IMR-90 (cell line): ENCODE results near the gene MMD2. TPM values are rescaled to one million over a fixed set of nuclear protein-coding genes. Genes with fewer than 3 reads are reported as not detected.
A peak's percentile ranks its signal among the peaks of the same experiment; 100 is the strongest.

Experiments
- ATAC-seq: fragments of 200-7000 bp; cut with Tn5 transposase; 2 replicates; pipeline ENCODE4 v1.9.1; 2020; ENCODE audit warnings: low read depth, mild to moderate bottlenecking, moderate library complexity
- BruUV-seq: library from RNA; stranded (reverse); fragments of 400-500 nt; replicated peaks from 2 replicates; lab custom pipeline; 2021; lab: Mats Ljungman, UMichigan
- CTCF ChIA-PET: fragments of 300-600 bp; formaldehyde crosslinking; extraction: SDS; loops from one replicate; lab custom pipeline; 2021; ENCODE audit warnings: antibody characterized with exemption; lab: Yijun Ruan, JAX
- POLR2A ChIA-PET: fragments of 300-600 bp; sonication (Branson Sonifier 250); formaldehyde crosslinking; loops from one replicate; lab custom pipeline; 2022; ENCODE audit warnings: antibody characterized with exemption; ENCODE audit not compliant: unreplicated experiment; lab: Charles Lee
- DNase-seq: peaks from one replicate; pipeline ENCODE4 v3.0.0; 2013
- H2AFZ ChIP-seq: replicated peaks from 2 replicates; pipeline ENCODE3; 2013; ENCODE audit warnings: low read length, mild to moderate bottlenecking; ENCODE audit not compliant: poor library complexity
- H2AK5ac ChIP-seq: 2 replicates; pipeline ENCODE4 v1.6.1; 2013; ENCODE audit warnings: low read depth, low read length, inconsistent platforms
- H2AK9ac ChIP-seq: replicated peaks from 2 replicates; pipeline ENCODE3; 2013; ENCODE audit warnings: mild to moderate bottlenecking, low read depth, low read length, moderate library complexity; ENCODE audit not compliant: poor library complexity
- H2BK120ac ChIP-seq: 2 replicates; pipeline ENCODE4 v1.6.1; 2013; ENCODE audit warnings: low read depth, low read length, inconsistent platforms
- H2BK15ac ChIP-seq: 3 replicates; pipeline ENCODE4 v1.6.1; 2013; ENCODE audit warnings: low read depth, low read length, inconsistent platforms
- H2BK20ac ChIP-seq: 2 replicates; pipeline ENCODE4 v1.6.1; 2013; ENCODE audit warnings: low read depth, mild to moderate bottlenecking, inconsistent platforms, low read length, moderate library complexity
- H2BK5ac ChIP-seq: 2 replicates; pipeline ENCODE4 v1.6.1; 2013; ENCODE audit warnings: mild to moderate bottlenecking, low read depth, low read length, inconsistent platforms; ENCODE audit not compliant: poor library complexity, severe bottlenecking
- H3K14ac ChIP-seq: replicated peaks from 2 replicates; pipeline ENCODE4 v1.6.1; 2013; ENCODE audit warnings: low read depth, low read length, inconsistent platforms
- H3K18ac ChIP-seq: 2 replicates; pipeline ENCODE4 v1.6.1; 2013; ENCODE audit warnings: low read depth, low read length, control low read depth
- H3K23ac ChIP-seq: 2 replicates; pipeline ENCODE4 v1.6.1; 2013; ENCODE audit warnings: low read depth, low read length, inconsistent platforms
- H3K27ac ChIP-seq: 2 replicates; pipeline ENCODE4 v1.5.1; 2013; ENCODE audit warnings: mild to moderate bottlenecking, control low read depth, low read length; ENCODE audit not compliant: insufficient read depth
- H3K27me3 ChIP-seq: 2 replicates; pipeline ENCODE4 v1.6.1; 2013; ENCODE audit warnings: low read length; ENCODE audit not compliant: control insufficient read depth, insufficient read depth
- H3K36me3 ChIP-seq: 2 replicates; pipeline ENCODE4 v1.6.1; 2013; ENCODE audit warnings: low read length, mixed read lengths; ENCODE audit not compliant: control insufficient read depth, insufficient read depth
- H3K4ac ChIP-seq: 2 replicates; pipeline ENCODE4 v1.6.1; 2013; ENCODE audit warnings: low read depth, low read length, inconsistent platforms
- H3K4me1 ChIP-seq: 2 replicates; pipeline ENCODE4 v1.6.1; 2013; ENCODE audit warnings: low read length, mixed read lengths; ENCODE audit not compliant: control insufficient read depth, insufficient read depth
- H3K4me2 ChIP-seq: 2 replicates; pipeline ENCODE4 v1.6.1; 2013; ENCODE audit warnings: low read depth, mild to moderate bottlenecking, control low read depth, low read length, moderate library complexity
- H3K4me3 ChIP-seq: 2 replicates; pipeline ENCODE4 v1.5.1; 2013; ENCODE audit warnings: low read depth, mild to moderate bottlenecking, control low read depth, low read length, moderate library complexity; ENCODE audit not compliant: insufficient read depth
- H3K56ac ChIP-seq: 2 replicates; pipeline ENCODE4 v1.6.1; 2013; ENCODE audit warnings: low read length, inconsistent platforms; ENCODE audit not compliant: insufficient read depth; ENCODE audit errors: extremely low read depth
- H3K79me1 ChIP-seq, 2 experiments: 2 replicates each; pipeline ENCODE4 v1.6.1; 2013; ENCODE audit warnings: low read length in 2 of 2, inconsistent platforms in 1 of 2, low read depth in 1 of 2
- H3K9ac ChIP-seq: 2 replicates; pipeline ENCODE4 v1.6.1; 2013; ENCODE audit warnings: low read depth, low read length, control low read depth
- H3K9me1 ChIP-seq: 2 replicates; pipeline ENCODE4 v1.6.1; 2013; ENCODE audit warnings: low read length, inconsistent platforms; ENCODE audit not compliant: insufficient read depth
- H3K9me3 ChIP-seq: 2 replicates; pipeline ENCODE4 v1.6.1; 2013; ENCODE audit warnings: low read length; ENCODE audit not compliant: control insufficient read depth, insufficient read depth
- H4K20me1 ChIP-seq: 2 replicates; pipeline ENCODE4 v1.6.1; 2013; ENCODE audit warnings: low read length, inconsistent platforms; ENCODE audit not compliant: insufficient read depth
- H4K5ac ChIP-seq: 2 replicates; pipeline ENCODE4 v1.6.1; 2013; ENCODE audit warnings: mild to moderate bottlenecking, low read depth, low read length, control low read depth
- H4K8ac ChIP-seq, 2 experiments: 2 replicates each; pipeline ENCODE4 v1.6.1; 2013; ENCODE audit warnings: low read depth in 2 of 2, low read length in 2 of 2, control low read depth in 1 of 2, inconsistent platforms in 1 of 2
- H4K91ac ChIP-seq: 2 replicates; pipeline ENCODE4 v1.6.1; 2013; ENCODE audit warnings: low read depth, low read length, inconsistent platforms; ENCODE audit not compliant: insufficient read depth
- BHLHE40 ChIP-seq: fragments of 150-350 bp; IDR thresholded peaks from 2 replicates; pipeline ENCODE4 v1.6.1; 2016; ENCODE audit warnings: mild to moderate bottlenecking, low read depth, low read length
- CEBPB ChIP-seq: IDR thresholded peaks from 2 replicates; pipeline ENCODE4 v1.6.1; 2012; ENCODE audit warnings: low read depth, low read length, improper control_type of control experiment
- CHD1 ChIP-seq: IDR thresholded peaks from 2 replicates; pipeline ENCODE4 v1.6.1; 2012; ENCODE audit warnings: low read depth, low read length, improper control_type of control experiment
- FOS ChIP-seq: fragments of 150-350 bp; IDR thresholded peaks from 2 replicates; pipeline ENCODE4 v1.6.1; 2016; ENCODE audit warnings: low read depth, low read length
- MAFK ChIP-seq: IDR thresholded peaks from 2 replicates; pipeline ENCODE4 v1.6.1; 2012; ENCODE audit warnings: low read depth, low read length, improper control_type of control experiment
- MAZ ChIP-seq: IDR thresholded peaks from 2 replicates; pipeline ENCODE4 v1.6.1; 2012; ENCODE audit warnings: low read depth, mild to moderate bottlenecking, low read length, improper control_type of control experiment, moderate library complexity, borderline replicate concordance
- MXI1 ChIP-seq: IDR thresholded peaks from 2 replicates; pipeline ENCODE4 v1.6.1; 2012; ENCODE audit warnings: low read depth, mild to moderate bottlenecking, low read length, moderate library complexity, borderline replicate concordance
- NFE2L2 ChIP-seq: fragments of 150-350 bp; IDR thresholded peaks from 2 replicates; pipeline ENCODE4 v1.6.1; 2016; ENCODE audit warnings: low read depth, mild to moderate bottlenecking, low read length
- POLR2A ChIP-seq: IDR thresholded peaks from 2 replicates; pipeline ENCODE4 v1.6.1; 2012; ENCODE audit warnings: mild to moderate bottlenecking, low read depth, low read length
- RAD21 ChIP-seq: IDR thresholded peaks from 2 replicates; pipeline ENCODE4 v1.6.1; 2012; ENCODE audit warnings: low read length, improper control_type of control experiment
- RCOR1 ChIP-seq: IDR thresholded peaks from 2 replicates; pipeline ENCODE4 v1.6.1; 2012; ENCODE audit warnings: mild to moderate bottlenecking, low read length, improper control_type of control experiment; ENCODE audit not compliant: insufficient replicate concordance
- RFX5 ChIP-seq: IDR thresholded peaks from 2 replicates; pipeline ENCODE4 v1.8.0; 2012; ENCODE audit warnings: low read depth, mild to moderate bottlenecking, low read length, moderate library complexity
- SMC3 ChIP-seq: fragments of 150-350 bp; IDR thresholded peaks from 2 replicates; pipeline ENCODE4 v1.6.1; 2016; ENCODE audit warnings: low read depth, mild to moderate bottlenecking, antibody characterized with exemption, low read length, moderate library complexity
- WGBS, 2 experiments: methylation state at CpG; one replicate each; pipeline versions ENCODE4 v1.1.5 to v1.1.7; 2013; ENCODE audit warnings: missing lambda C conversion rate in 2 of 2; ENCODE audit not compliant: insufficient read length in 1 of 2; ENCODE audit errors: extremely low coverage in 2 of 2; 5-methylcytosine and 5-hydroxymethylcytosine counted together
- dilution Hi-C: fragments of 300-500 bp; cut with HindIII; formaldehyde crosslinking; loops from one replicate; pipeline ENCODE4 v1.14.3; 2018; ENCODE audit warnings: low sequenced_read_pairs; ENCODE audit not compliant: unreplicated experiment
- in situ Hi-C: fragments of 300-500 bp; cut with MboI; formaldehyde crosslinking; loops from 3 replicates; pipeline ENCODE4 v1.14.3; 2019; ENCODE audit warnings: low sequenced_read_pairs, inconsistent platforms, mixed read lengths
- intact Hi-C: fragments of 100-400 bp; cut with micrococcal nuclease; formaldehyde crosslinking; loops from 2 replicates; pipeline ENCODE4 v1.10.0; 2022
- polyA plus RNA-seq, 3 experiments: library from polyadenylated mRNA; depleted of rRNA; stranded (reverse); fragments of >200 nt; gene quantifications; 2 replicates each; pipeline ENCODE4 v1.2.3, GENCODE V29; 2012; ENCODE audit warnings: low replicate concordance in 1 of 3
- total RNA-seq: library from RNA; depleted of rRNA; stranded (reverse); fragments of >200 nt; gene quantifications from 2 replicates; pipeline ENCODE4 v1.2.3, GENCODE V29; 2012
- TF ChIP-seq, protein P1 (sequence below): fragments of 150-350 bp; IDR thresholded peaks from 2 replicates; pipeline ENCODE4 v1.6.1; 2016; ENCODE audit warnings: low read depth, mild to moderate bottlenecking, low read length, moderate library complexity, borderline replicate concordance
- TF ChIP-seq, protein P2 (sequence below): fragments of 150-350 bp; IDR thresholded peaks from 2 replicates; pipeline ENCODE4 v1.6.1; 2017; ENCODE audit warnings: mild to moderate bottlenecking, antibody characterized with exemption, low read length, low read depth
- TF ChIP-seq, protein P3 (sequence below): conservative IDR thresholded peaks from 2 replicates; pipeline ENCODE4 v1.5.1; 2012; ENCODE audit warnings: mild to moderate bottlenecking, low read depth, low read length, improper control_type of control experiment

MMD2 gene
- total and polyA plus RNA-seq, 2 of the 4 experiments (the other 2 are of a cell fraction): not detected

DNA sequence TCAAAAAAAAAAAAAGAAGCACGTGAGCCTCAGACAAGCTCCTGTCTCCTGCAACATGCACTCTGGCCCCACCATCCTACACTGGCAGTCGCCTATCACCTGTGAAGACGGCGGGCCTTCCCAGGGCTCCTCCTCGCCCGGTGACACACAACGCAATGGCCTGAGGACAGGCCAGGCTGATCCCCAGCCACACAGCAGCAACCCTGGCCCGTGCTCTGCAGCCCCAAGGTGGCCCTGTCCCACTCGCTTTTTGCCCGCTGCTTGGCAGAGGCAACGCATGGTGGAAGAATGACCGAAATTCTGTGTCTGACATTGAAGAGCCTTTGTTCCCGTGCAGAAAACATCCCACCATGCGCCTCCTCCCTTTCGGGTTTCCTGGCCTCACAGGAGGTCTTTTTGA lies 83.6 kb downstream of the MMD2 start:
- Histone ChIP-seq H2AK9ac (no peak overlapping the region), H3K9me1 (no peaks in the 10 kb centered on the region), H4K91ac (no peak overlapping the region), H3K18ac (no peak overlapping the region), H3K27ac (no peak overlapping the region), H2BK15ac (no peak overlapping the region), H3K27me3 (peaks cover 2% of the 10 kb centered on the region; the same call in 1 of the 2 replicates), H2BK20ac (no peak overlapping the region), H3K4me1 (no peaks in the 10 kb centered on the region), H4K5ac (no peak overlapping the region), H3K23ac (no peak overlapping the region), H2BK120ac (no peak overlapping the region), H3K4me2 (no peak overlapping the region), H4K8ac (no peak overlapping the region), H3K4ac (no peak overlapping the region), H3K4me3 (no peak overlapping the region), H3K14ac (no peak overlapping the region), H3K9ac (no peak overlapping the region), H2AK5ac (no peak overlapping the region), H4K20me1 (no peaks in the 10 kb centered on the region), H3K9me3 (no peaks in the 10 kb centered on the region), H3K36me3 (no peaks in the 10 kb centered on the region), H3K79me1 (no peaks in the 10 kb centered on the region), H2BK5ac (no peak overlapping the region), H2AFZ (peak overlapping the region; percentile 21), H3K56ac (no peak overlapping the region)
- no peak for DNase-seq
- no peak for TF ChIP-seq POLR2A
- TF ChIP-seq, protein P1, sequence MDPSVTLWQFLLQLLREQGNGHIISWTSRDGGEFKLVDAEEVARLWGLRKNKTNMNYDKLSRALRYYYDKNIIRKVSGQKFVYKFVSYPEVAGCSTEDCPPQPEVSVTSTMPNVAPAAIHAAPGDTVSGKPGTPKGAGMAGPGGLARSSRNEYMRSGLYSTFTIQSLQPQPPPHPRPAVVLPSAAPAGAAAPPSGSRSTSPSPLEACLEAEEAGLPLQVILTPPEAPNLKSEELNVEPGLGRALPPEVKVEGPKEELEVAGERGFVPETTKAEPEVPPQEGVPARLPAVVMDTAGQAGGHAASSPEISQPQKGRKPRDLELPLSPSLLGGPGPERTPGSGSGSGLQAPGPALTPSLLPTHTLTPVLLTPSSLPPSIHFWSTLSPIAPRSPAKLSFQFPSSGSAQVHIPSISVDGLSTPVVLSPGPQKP: no peak
- no peak for TF ChIP-seq RFX5
- no peak for TF ChIP-seq RCOR1
- no peak for TF ChIP-seq CEBPB
- no peak for TF ChIP-seq RAD21
- TF ChIP-seq MXI1: no peak
- no peak for TF ChIP-seq MAFK
- TF ChIP-seq CHD1: no peak
- no peak for TF ChIP-seq NFE2L2
- TF ChIP-seq, protein P2, sequence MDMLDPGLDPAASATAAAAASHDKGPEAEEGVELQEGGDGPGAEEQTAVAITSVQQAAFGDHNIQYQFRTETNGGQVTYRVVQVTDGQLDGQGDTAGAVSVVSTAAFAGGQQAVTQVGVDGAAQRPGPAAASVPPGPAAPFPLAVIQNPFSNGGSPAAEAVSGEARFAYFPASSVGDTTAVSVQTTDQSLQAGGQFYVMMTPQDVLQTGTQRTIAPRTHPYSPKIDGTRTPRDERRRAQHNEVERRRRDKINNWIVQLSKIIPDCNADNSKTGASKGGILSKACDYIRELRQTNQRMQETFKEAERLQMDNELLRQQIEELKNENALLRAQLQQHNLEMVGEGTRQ: no peak
- TF ChIP-seq MAZ: no peak
- no peak for TF ChIP-seq FOS
- TF ChIP-seq BHLHE40: no peak
- TF ChIP-seq, protein P3, sequence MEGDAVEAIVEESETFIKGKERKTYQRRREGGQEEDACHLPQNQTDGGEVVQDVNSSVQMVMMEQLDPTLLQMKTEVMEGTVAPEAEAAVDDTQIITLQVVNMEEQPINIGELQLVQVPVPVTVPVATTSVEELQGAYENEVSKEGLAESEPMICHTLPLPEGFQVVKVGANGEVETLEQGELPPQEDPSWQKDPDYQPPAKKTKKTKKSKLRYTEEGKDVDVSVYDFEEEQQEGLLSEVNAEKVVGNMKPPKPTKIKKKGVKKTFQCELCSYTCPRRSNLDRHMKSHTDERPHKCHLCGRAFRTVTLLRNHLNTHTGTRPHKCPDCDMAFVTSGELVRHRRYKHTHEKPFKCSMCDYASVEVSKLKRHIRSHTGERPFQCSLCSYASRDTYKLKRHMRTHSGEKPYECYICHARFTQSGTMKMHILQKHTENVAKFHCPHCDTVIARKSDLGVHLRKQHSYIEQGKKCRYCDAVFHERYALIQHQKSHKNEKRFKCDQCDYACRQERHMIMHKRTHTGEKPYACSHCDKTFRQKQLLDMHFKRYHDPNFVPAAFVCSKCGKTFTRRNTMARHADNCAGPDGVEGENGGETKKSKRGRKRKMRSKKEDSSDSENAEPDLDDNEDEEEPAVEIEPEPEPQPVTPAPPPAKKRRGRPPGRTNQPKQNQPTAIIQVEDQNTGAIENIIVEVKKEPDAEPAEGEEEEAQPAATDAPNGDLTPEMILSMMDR: no peak
- TF ChIP-seq SMC3: no peak
- dilution Hi-C loops (no loop called here), in situ Hi-C loops (no loop called here), intact Hi-C loops (no loop called here)
- no peak for ATAC-seq
- WGBS, 2 experiments: 100% methylated on average over 1 of the region's 15 CpGs; no CpG with 5 or more reads in 1 of the 2 experiments
- no TSS peak for BruUV-seq
- POLR2A ChIA-PET: no interaction called here
- CTCF ChIA-PET: no interaction called here
